Measurements from ENCODE around the gene TLR9.

The TLR9 gene

DNA sequence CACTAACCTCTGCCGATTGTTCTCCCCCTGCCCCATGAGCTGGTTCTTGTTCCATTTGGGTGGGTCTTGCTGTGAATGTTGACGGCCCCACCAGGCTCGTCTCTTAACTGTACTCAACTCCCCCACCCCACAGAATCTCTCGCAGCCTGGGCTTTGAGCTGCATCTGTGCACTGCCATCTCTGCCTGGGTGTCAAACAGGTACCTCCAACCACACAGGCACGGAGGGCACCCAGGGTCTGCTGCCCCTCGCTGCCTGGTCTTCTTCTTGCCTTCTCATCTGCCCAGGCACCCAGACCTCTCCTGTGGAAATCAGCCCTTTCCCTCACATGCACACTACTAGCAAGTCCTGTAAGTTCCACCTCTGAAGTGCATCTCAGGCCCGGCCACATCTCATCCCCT, 10.1 kb downstream of the TLR9 start:
- no peak for FAIRE-seq

GRCh38 chr3:52213901-52214300, 11.5 kb downstream of the TLR9 start:
- FAIRE-seq, result no peak

GRCh38 chr3:52213005-52213404, 12.4 kb downstream of the TLR9 start:
- no peak for FAIRE-seq

GRCh38 chr3:52211268-52211891, 14.1 kb downstream of the TLR9 start:
- no peak for FAIRE-seq

GRCh38 chr3:52210550-52211046, 14.8 kb downstream of the TLR9 start:
- no peak for FAIRE-seq

DNA sequence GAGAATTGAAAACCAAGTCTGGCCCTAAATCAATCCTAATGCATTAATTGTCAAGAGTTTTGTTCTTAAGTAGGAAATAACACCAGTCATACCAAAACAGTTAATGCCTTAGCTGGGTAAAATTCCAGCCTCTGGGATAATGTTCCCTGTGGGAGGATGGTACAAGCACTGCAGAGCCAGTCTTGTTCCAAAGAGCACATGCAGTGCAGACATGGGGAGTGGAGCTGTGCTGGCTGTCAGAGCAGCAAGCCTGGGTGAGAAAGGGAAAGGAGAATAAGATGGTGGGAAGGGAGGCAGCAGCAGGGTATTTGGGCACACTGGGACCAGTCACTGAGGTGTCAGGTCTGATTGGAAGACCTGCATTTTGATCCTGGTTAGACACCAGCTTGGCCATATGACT, 15.4 kb downstream of the TLR9 start:
- FAIRE-seq, result no peak

GRCh38 chr3:52208556-52208955, 16.9 kb downstream of the TLR9 start:
- no peak for FAIRE-seq

DNA sequence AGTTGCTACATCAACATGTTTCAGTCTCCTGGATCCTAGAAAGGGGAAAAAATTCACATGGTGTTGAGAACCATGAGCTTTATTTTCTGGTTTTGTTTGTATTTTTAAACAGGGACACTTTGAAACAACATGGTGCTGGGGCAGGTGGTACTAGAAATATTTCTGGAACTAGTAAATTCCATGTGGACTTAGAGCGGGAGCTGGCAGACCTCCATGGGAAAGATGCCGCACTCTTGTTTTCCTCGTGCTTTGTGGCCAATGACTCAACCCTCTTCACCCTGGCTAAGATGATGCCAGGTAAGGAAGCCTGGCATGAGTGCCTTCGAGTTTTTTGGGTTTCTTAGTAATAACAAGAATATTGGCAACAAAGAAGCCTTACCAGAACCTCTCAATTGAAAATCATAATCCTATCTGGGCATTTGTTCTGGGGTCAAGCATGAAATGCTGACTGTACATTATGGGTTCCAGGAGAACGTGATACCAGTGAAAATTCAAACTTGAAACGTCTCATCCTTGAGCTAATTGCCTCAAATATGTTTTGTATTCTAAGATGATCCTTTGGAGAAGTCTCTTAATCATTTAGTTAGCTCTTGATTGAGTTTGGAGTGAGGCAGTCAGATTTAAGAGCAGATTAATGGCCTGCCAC, 19.6 kb downstream of the TLR9 start:
- FAIRE-seq, result no peak

DNA sequence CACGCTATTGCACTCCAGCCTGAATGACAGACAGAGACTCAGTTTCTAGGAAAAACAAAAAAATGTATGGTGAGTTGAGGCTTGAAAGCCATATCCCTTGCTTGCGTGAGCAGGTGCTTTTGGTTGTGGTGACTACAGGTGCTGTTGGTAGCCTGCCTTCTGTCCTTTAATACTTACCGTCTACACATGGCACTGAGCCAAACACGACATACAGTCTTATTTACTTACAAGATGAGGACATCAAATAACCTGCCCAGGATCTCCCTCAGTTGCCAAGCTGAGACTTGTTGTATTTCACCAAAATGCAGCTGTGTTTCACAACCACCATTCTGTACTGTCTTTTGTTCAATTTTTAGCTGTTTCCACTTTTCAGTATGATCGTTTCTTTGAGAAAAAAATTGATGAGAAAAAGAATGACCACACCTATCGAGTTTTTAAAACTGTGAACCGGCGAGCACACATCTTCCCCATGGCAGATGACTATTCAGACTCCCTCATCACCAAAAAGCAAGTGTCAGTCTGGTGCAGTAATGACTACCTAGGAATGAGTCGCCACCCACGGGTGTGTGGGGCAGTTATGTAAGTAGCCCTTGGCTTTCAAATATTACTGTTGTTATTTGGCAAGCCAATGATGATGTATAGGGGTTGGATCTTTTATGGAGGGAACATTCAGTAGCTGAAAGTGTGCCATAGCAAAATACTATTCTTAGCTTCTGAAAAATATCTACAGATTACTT, 20.9 kb downstream of the TLR9 start:
- no peak for FAIRE-seq

- FAIRE-seq, result no peak
Observed at GRCh38 chr3:52203701-52204100, 21.7 kb downstream of the TLR9 start.

- FAIRE-seq, result no peak
Observed at GRCh38 chr3:52202384-52203077, 22.9 kb downstream of the TLR9 start.

- FAIRE-seq, result no peak
Observed at GRCh38 chr3:52200981-52201679, 24.3 kb downstream of the TLR9 start.

DNA sequence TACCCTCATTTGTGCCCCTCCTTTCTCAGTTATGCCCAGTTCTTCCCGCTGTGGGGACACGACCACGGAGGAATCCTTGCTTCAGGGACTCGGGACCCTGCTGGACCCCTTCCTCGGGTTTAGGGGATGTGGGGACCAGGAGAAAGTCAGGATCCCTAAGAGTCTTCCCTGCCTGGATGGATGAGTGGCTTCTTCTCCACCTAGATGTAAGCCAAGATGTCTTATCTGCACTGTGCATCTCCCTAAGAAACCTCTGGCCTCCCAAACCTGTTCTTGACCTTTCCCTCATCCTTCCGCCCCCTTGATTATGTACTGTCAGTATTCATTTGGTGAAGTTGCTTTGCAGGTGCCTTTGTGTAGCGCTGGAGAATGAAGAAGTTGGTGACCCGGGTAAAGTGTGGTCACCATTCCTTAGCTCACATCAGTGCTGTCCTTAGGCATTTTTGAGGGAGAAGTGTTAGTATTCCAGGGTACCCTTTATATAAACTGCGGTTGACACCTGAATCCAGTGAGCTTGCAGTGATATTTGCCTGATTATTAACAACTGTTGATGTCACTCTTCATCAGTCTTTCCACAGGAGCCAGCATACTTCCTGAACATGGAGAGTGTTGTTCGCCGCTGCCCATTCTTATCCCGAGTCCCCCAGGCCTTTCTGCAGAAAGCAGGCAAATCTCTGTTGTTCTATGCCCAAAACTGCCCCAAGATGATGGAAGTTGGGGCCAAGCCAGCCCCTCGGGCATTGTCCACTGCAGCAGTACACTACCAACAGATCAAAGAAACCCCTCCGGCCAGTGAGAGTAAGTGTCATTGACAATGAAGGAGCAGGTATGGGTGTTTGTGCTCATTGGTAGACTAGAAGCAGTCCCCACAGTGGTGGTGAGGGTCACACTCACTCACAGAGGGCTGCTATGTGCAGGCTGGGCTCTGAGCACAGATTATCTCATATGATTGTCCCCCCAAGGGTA, 26.5 kb downstream of the TLR9 start:
- FAIRE-seq, result no peak

DNA sequence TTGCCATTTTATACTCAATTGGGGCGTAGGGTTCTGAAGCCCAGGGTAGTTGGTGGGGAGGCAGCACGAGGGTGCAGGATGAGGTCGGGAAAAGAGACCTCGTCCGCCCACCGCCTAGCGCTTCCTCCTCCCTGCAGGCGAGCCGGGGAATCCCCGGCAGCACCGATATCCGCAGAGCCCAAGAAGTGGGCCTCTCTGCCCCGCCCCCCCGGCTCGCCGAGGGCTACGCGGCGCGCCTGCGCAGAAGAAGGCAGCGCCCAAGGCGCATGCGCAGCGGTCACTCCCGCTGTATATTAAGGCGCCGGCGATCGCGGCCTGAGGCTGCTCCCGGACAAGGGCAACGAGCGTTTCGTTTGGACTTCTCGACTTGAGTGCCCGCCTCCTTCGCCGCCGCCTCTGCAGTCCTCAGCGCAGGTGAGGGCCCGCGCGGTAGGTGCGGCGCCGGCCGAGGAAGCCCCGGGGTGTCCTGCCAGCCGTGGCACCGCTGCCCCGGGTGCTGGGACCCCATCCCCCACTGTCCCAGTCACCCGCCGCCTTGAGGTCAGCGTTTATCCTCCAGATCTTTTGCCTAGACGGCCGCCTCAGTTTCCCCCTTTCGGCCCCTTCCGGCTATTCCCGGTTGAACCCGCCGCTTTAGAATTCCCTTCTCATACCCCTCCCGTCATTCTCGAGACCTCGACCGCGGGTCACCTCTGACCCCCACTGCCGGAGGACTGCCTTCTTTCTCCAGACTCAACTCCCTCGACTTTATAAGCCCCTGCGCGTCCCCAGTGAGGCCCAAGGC, 27.4 kb downstream of the TLR9 start, which contains the start of gene ALAS1:
Gene ALAS1 (plus strand): TSS at position 319 of the 784 bp plus-strand sequence. CDS start 1,082 bp downstream, outside the sequence.
- no peak for FAIRE-seq

DNA sequence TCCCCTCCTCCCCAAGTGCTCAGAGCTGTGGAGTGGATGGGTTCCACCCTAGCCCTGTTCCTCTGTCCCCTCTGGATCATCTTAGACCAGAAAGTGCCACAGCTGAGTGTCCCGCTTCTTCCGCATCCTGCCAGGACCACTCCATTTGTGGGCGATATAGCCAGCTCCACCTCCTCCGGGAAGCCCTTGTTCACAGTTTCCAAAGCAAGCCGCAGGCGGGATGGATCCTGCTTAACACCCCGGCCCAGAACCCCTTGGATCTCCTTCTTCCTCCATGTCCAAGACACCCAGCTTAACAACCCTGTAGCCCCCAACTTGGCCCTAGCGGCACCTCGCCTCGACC, 28.0 kb downstream of the TLR9 start:
- FAIRE-seq, result no peak

DNA sequence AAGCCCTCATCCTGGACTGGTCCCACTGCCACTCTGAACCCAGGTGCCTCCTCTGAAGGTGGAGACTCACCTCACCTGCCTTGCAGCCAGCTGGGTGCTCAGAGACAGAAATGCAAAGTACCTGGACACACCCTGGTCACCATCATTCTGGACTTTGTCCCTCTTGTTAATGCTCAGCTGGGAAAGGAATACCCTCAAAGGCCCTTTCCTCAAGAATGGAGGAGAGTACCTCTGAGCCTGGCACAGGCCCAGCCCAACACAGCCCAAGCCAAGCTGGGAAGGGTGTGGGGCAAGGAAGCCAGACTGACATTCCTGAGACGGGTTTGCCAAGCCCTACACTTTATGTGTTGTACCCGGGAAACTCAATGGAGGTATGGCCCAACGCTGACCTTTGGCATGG, 28.5 kb downstream of the TLR9 start:
- no peak for FAIRE-seq

- FAIRE-seq, result no peak
Observed at GRCh38 chr3:52195823-52196331, 29.6 kb downstream of the TLR9 start.

GRCh38 chr3:52195291-52195597, 30.2 kb downstream of the TLR9 start:
- FAIRE-seq, result no peak

GRCh38 chr3:52194485-52195290, 30.8 kb downstream of the TLR9 start:
- FAIRE-seq, result no peak

DNA sequence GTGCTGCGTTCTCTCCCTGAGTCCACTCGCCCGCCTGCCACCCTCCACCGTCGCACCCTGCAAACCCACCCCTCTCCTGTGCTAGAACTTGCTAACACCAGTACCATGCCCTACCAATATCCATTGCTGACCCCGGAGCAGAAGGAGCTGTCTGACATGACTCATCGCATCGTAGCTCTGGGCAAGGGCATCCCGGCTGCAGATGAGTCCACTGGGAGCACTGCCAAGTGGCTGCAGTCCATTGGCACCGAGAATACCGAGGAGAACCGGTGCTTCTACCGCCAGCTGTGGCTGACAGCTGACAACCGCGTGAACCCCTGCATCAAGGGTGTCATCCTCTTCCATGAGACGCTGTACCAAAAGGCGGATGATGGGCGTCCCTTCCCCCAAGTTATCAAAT, 32.4 kb downstream of the TLR9 start:
- FAIRE-seq, result no peak

All from endometrium (tissue), 2 donors.